HK-2 (cell line): Measurements from ENCODE around the gene CDH24.

Experiments used
- DNase-seq: peaks from one replicate; pipeline ENCODE4 v3.0.0-alpha.2; 2018; ENCODE audit not compliant: unreplicated experiment

CDH24 gene

GRCh38 chr14:23060536-23061260 lies 3.4 kb upstream of the CDH24 start:
- DNase-seq = no peak

DNA sequence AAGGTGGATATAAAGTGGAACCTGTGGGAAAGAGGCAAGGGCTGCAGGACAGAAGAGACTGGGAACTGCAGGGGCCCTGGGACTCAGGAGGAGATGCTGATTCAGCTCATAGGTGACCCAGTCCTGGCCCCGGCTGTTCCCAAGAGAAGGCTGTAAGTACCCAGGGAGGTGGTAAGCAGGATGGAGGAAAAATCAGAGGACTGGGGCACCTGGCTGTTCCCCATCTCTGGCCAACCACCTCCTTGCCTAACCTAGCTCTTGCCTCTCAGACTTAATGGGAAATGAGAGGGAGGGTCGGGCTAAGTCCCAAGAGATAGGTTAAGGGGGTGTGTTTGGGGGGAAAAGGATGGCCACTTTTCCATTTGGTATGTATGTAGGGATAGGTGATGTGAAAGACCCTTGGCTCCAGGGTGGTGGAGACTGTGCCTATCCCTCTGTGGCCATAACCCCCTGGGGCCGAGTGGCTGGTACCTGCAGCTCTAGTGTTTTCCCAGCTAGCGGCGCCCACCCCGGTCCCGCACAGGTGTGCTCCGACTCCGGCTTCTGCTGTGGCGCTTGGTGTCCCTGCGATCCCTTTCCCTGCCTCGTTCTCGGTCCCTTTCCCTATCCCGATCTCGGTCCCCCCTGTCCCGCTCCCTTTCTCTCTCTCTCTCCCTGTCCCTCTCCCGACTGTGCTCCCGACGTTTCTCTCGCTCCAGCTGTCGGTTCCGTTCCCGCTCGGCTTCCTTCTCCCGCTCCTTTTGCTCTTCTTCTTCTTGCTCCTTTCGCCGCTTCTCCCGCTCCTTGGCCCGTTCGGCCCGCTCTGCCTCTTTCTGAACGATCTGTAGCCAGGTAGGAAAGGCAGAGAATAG lies 1.6 kb upstream of the CDH24 start:
- DNase-seq = no peak

DNA sequence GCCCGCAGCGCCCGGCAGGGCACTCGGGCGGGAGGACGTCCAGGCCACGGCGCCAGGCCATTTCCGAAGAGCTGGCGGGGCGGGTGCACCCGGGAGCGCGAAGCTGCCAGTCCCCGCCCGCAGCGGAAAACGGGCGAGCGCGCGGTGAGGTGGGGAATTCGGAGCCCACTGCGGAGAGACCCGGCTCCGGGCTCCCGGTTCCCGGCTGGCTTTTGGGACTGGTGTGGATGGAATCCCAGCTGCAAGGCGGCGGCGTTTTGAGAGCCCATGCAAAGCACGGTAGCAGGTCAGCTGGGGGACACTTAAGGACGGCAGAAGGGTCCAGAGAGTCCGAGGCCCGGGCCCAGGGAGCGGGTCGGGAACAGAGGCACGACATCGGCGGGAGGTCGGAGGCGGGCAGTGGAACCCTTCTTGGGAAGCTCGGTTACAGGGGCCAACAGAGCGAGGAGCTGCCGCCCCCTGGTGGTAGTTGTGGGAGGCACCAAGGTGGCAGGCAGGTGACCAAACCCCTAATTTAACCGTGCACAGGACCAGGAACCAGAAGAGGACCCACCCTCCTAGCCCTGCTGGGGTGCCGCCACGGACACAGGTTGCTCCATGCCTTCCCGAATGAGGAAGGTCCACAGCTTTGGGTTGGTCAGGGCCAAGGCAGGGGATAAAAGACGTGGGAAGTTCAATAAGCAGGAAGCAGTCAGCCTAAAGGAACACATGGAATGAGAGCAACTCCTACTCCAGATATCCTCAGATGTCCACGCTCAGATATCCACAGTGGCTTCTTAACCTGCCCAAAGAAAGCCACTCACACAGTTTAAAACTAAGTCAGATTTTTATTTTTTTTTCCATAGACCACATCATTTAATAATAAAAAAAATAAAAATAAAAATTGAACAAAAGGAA lies 685 bp upstream of the CDH24 start:
- DNase-seq = peak; percentile 92

DNA sequence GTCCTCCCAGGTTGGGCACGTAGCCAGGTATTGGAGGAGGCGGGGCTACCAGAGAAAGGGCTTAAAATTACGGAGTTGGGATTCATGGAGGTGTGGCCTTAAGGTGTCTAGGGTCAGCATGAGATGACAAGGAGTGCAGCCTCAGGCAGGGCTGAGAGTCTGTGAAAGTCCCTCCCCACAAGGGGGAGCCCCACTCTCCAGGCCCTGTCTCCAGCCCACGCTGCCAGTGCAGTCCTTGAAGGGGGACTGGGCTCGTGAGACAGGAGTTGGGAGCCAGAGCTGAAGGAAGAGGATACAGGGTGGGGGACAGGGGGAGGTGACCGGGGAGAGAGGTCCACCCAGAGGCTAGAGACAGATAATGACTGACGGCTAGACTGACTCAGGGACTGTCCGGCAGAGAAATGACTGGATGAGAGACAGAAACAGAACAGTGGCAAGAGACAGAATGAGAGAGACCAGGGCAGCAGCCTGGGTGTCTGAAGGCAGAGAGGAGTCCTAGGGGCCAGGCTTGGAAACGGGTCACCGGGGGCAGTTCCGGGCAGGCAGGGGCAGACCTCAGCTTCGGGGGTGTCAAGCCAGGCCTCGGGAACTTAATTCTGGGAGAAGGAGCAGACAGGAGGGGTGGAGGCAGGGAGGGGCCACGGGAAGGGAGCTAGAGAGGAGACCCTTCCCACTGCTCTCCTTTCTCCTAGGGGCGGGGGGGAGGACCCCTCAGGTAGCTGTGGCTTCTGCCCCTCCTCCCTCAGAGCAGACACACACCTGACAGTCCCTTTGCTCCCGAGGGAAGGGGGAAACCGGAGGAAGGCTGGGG lies 970 bp downstream of the CDH24 start:
- DNase-seq = peak; percentile 81

GRCh38 chr14:23055621-23056144 lies 1.6 kb downstream of the CDH24 start:
- DNase-seq = no peak

- DNase-seq = no peak
Observed at GRCh38 chr14:23055147-23055550, 2.2 kb downstream of the CDH24 start.

DNA sequence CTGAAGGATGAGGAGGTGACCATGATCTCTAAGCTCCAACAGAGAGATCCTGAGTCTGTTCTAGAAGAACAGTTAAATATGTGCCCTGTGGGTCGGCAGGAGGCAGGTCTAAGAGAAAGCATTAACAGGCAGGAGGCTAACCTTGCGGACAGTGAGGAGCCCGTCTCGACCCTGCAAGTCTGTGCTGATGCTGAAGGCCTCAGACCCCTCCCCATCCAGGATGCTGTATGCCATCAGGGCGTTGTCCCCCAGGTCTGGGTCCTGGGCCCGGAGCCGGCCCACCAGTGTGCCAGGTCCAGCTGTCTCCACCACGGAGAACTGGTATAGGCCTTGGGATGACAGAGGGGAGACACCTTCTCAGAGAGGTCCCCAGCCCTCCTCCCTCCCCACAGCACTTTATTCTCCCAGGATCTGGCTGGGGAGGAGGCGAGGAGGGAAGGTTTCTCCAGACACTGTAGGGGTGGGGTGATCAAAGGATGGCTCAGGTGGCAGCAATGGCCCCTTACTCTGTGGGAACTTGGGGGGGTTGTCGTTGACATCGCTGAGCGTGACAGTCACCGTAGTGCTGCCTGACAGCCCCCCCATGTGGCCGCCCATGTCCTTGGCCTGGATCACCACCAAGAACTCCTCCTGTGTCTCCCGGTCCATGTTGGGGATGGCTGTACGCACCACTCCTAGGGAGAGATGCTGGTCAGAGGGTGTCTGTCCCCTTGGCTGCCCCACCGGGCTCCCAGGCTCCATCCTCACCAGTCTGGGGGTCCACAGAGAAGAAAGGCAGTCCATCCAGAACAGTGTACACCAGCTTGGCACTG lies 3.1 kb downstream of the CDH24 start:
- DNase-seq = no peak

DNA sequence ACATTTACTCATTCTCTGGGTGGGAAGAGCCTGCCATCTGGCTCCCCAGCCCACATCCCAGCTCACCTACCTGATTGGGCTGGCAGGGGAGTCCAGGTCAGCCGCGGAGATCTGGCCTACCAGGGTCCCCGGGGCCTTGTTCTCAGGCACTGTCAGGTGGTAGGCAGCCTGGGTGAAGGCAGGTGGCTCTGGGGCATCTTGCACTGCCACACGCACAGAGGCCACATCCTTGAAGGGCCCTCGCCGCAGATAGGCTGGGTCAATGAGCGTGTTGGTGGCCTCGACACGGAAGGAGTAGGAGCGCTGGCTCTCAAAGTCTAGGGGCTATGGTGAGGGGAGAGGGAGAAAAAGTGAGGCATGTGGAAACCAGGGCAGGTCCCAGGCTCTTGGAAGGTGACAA lies 3.9 kb downstream of the CDH24 start:
- DNase-seq = no peak

- no peak for DNase-seq
Observed at GRCh38 chr14:23052671-23053070, 4.6 kb downstream of the CDH24 start.

- no peak for DNase-seq
Observed at GRCh38 chr14:23052182-23052623, 5.1 kb downstream of the CDH24 start.

DNA sequence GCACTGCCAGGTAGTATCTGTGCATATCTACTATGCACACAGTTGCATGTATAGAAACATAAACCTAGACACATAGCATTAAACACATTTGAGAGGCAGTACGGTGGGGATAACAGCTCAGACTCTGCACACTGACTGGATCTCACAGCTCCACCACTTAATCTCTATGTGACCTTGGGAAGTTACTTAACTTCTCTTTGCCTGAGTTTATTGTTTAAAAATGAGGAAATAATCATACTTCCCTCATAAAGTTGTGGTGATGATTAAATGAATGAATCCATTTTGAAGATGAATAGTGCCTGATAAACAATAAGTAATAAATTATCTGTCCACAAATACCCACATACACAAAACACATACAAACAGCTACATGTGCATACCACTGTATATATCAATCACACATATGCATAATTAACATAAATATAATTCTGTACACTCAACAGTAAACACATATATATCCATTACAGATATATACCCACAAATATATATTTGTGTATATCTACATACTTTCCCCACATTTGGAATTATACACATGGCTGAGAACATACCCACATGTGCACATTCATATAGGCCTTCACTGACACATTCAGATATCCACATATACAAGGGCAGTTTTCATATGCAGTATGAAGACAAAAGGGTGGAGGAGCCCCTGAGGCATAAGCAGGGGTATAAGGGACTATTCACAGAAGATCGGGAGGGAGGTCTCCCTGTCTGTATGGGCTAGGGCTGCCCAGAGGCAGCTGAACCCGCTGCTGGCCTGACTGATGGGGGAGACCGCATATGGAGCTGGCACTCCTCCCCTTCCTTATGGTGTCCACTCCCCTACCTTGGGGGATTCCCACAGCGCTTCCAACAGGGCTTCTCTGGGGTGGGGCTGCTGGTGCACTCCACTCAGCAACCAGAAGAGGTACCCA lies 5.9 kb downstream of the CDH24 start:
- no peak for DNase-seq

GRCh38 chr14:23049011-23049410 lies 8.3 kb downstream of the CDH24 start:
- DNase-seq = no peak

DNA sequence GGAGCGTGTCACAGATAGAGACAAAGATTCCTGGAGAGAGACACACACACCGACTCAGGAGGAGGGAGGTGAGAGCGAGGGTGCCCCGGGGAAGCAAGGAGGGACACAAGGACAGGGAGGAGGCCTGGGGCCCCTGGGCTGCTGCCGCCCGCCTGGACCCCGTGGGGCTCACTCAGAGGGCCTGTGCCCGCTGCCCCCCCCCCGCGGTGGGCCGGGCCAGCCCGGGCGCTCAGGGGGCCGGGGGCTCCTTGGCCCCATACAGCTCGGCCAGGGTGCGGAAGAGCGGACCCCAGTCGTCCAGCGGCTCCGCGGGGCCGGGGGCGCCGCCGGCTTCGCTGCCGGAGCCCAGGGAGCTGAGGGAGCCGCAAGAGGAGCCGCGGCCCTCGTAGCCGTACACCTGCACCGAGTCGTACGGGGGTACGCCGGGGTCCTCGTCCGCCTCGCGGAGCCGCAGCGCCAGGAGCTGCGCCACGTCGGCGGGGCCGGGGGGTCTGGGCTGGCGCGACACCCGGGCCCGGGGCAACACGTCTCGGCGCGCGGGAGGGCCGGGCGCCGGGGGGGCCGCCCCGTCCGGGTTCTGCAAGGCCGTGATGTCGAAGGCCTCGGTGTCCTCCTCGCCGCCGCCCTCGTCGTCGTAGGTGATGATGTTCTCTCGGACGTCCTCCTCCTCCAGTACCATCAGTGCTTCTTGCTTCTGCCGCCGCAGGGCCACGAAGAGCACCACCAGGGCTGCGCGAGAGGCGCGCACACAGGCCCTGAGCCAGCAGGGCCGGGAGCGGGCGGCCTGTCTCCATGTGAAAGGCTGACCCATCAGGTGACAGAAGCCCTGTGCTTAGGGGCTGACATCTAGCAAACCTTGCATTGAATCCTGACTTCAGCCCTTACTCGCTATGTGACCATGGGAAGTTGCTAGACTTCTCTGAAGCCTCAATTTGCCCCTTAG lies 9.3 kb downstream of the CDH24 start:
- DNase-seq = no peak

DNA sequence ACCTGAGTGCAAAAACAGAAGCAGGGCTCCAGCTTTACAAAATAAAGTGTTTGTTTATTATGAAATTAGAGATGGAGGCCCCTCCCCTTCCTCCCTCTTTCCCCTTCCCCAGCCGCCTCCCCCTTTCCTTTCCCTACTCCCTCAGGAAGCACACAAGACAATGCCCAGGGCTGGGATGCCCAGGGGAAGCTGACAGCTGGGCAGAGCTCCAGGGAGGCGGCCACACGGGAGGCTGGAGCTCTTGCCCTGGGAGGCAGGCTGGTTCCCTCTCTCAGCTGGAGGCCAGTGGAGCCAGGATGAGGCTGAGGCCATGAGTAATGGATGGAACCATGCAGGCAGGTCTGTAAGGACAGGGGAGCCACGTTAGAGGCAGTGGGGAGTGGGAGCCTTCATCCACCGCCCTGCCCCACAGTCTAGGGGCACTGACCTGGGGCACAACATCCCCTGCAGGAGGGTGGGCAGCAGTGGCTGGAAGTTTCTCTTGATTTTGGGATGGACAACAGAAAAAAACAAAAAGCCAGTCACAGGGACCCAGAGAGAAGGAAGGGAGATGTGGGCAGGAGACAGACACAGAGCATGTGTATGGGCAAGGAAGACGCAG lies 10.2 kb downstream of the CDH24 start:
- DNase-seq = no peak

GRCh38 chr14:23045419-23046357 lies 11.6 kb downstream of the CDH24 start:
- DNase-seq = no peak

GRCh38 chr14:23044840-23045239 lies 12.5 kb downstream of the CDH24 start:
- no peak for DNase-seq
